DMS114 treated with DMSO at 0.1 percent for 48 hours (cell line): ENCODE results near the gene SRSF7.
"Not testable (repeated sequence)": the region's sequence is repeated elsewhere in the genome, so short reads cannot be mapped to it uniquely, and the experiment has no call there.

Experiments used
- DNase-seq: peaks from one replicate; lab custom pipeline; 2025; ENCODE audit not compliant: unreplicated experiment; lab: John Stamatoyannopoulos, UW

Gene SRSF7

DNA sequence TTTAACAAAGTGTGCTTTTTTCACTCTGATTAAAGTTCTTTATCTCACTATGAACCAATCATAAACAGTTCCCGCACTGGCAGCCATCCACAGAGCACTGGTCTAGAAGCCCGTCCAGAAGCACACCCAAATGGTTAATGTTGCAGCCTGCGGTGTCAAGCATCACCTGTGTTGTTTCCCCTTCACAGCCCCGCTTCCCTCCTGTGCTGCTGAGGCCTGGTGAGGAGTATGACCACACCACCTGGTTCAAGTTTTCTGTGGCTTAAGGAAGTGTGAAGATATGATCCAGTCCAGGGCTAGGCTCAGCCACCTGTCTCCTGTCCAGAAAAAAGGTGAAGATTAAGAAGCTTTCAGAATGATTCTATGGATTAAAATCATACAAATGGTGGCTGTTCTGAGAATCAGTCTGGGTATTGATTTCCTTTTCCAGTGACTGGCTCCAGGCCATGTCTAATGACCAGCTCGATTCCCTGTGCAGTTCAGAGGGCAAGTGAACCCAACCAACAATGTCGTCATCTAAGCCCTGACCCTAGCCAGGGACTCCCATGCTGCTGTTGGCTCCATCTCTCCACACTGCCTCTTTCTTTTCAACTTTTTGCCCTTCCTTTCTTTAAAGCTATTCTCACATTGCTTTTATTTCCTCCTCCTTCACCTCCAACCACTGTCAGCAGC is 17.7 kb downstream of the SRSF7 start:
- no peak for DNase-seq

DNA sequence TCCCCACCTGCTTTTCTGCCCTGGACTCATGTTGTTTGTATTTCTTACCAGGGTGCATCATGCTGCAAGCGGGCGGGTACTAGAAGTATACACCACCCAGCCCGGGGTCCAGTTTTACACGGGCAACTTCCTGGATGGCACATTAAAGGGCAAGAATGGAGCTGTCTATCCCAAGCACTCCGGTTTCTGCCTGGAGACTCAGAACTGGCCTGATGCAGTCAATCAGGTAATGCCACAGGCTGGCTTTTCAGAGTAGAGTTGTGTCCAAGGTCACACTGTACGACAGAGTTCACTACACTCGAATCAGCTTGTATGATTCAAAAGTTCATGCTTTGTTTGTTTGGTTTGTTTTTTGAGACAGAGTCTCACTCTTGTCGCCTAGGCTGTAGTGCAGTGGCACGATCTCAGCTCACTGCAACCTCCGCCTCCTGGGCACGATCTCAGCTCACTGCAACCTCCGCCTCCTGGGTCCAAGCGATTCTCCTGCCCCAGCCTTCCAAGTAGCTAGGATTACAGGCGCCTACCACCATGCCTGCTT is 19.4 kb downstream of the SRSF7 start:
- DNase-seq: no peak

DNA sequence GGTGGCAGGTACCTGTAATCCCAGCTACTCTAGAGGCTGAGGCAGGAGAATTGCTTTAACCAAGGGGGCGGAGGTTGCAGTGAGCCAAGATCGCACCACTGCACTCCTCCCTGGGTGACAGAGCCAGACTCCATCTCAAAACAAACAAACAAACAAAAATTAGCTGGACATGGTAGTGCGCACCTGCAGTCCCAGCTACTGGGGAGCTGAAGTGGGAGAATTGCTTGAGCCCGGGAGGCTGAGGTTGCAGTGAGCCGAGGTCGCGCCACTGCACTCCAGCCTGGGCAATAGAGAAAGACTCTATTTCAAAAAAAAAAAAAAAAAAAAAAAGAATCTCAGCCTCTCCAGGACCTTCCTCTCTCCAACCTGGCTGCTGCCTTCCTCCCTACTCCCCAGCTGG is 20.1 kb downstream of the SRSF7 start:
- no peak for DNase-seq

DNA sequence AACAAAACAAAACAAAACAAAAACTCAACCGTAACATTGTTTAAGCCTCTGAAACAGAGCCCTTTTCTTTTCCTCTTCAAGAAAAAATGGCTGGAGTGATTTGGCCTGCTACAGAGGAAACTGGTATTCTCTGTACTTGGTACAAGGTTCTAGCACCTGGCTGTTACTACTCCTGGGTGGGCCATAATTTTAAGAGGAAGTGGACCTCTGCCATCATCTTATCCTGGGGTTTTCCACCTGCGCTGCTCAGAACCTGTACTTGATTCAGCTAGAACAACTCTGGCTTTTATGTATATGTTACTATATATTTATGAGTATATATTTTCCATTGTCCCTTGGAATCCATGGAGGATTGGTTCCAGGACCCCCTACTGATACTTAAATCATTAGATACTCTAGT is 22.5 kb downstream of the SRSF7 start:
- DNase-seq: no peak

DNA sequence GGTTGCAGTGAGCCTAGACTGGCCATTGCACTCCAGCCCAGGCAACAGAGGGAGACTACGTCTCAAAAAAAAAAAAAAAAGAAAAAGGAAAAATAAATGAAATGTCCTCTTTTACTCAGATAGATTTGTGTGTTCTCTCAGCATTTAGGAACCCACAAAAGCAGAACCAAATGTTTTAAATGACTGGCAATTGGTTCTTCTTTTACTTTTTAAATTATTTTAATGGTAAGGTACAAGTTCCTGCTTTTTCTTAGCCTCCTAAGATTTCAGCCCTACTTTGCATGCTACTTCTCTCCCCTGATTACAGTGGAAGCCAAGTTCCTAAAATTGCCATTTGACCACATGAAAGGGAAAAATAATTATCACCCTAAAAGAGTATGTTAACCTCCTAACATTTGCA is 23.5 kb downstream of the SRSF7 start:
- no peak for DNase-seq

DNA sequence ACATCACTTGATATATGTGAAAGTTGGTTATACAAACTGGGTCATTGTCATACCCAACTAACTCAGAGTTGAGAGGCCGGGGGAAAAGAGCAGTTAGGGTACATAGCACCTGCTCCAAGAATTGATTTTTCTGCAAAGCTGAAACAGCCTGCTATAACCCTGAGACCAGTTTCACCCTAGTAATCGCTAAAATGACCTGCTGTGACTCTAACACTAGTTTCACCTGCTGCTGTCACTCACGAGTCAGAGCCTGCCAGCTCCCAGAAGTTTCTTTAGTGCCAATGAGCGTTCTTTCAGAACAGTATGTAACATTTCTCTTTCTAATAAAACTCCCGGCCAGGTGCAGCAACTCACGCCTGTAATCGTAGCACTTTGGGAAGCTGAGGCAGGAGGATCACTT is 28.0 kb downstream of the SRSF7 start:
- DNase-seq: no peak

DNA sequence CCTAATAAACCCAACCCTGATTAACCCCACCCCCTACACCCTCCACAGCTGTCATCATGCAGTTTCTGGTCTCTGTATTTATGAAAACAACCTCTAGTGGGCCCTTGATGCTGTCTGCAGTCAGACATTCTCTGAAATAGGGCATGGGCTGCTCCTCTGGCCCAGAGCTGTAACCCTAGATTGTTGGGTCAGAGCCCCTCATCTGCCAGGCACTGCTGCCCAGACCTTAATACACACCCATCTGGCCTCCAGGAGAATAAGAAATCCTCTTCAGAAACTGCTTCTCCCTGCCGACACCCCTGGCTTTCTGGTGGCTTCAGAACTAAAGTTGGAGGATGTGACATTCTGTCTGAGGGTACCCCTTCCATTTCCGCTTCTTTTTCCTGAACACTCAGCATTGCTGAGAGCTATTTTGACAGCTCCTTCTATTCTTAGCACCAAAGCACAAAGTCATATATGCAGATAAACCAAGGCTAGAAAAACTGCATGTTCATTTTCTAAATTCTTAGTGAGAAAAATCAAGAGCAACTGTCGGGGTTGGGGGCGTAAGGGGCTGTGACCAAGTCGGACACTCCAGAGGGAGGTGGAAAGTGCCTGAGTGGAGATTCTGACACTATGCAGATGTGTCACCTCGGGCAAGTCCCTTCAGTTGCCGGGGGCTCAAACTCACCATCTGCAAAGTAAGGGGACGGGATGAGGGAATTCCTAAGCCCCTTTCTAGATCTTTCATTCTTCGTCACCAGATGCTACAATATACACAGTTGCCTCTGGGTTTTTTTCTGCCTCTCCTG is 28.7 kb downstream of the SRSF7 start:
- DNase-seq: no peak

DNA sequence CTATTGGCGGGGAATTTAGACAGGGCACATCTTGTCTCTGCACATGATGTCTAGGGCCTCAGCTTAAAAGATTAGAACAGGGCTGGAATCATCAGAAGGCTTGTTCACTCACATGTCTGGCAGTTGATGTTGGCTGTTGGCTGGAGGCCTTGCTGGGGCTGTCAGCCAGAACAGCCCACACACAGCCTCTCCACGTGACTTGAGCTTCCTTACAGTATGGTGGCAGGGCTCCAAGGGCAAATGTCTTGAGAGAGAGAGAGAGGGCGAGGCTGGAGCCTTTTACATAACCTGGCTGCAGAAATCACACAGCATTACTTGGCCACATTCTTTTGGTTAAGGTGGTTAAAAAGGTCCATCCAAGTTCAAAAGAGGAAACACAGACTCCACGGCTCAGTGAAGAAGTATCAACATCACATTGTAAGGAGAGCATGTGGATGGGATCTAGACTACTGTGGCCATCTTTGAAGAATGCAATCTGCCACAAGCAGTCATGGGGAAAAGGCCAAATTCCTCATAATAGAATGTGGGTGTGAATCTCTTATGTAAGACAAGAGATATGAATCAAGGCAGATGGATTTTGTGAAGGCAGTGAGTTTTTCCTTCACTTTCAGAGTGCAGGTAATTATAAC is 30.4 kb downstream of the SRSF7 start:
- DNase-seq: no peak

DNA sequence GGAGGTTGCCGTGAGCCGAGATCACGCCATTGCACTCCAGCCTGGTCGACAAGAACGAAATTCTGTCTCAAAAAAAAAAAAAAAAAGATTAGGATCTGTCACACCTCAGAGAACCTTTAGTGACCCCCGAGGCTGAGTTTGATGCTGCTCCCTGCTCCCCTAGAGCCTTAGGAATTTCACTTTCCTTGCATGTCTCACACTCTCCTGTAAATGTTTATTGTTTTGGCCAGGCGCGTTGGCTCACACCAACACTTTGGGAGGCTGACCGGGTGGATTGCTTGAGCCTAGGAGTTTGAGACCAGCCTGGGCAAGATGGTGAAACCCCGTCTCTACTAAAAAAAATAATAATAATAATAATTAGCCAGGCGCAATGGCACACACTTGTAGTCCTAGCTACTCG is 31.5 kb downstream of the SRSF7 start:
- DNase-seq: no peak

DNA sequence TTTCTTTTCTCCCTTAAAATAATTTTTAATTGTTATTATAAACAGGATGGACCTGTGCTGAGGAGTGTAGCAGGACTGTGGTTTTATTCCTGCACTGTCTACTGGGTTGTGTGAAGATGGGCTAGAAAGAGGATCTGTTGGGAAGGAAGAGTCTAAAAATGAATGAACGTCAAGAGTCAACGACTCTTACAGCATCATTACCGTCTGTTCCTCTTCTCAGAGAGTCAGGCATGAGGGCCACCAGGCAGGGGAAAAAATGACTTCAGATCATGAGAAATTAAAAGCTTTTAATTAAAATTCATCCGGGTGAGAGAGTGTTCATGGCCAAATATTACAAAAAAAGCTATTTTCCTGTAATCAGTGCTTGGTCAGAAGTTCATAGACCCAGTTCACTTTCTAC is 32.6 kb downstream of the SRSF7 start:
- no peak for DNase-seq

DNA sequence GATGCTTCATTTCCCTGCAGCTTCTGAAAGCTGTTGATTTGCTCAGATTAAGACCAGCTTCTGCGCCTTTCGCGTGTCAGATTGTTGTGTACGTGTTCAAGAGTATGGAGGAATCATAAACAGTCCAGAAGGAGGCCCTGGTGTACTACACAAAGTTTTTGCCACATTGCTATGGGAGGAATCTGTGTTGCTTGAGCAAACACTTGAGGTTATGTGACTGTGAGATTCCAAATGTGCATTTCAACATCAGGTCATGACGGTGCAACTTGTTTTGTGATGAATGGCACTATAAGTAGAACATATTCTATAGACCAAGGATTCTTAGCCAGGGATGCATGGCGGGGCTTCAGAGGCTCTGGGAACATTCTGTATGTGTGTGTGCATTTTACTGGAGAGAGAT is 35.0 kb downstream of the SRSF7 start:
- no peak for DNase-seq

DNA sequence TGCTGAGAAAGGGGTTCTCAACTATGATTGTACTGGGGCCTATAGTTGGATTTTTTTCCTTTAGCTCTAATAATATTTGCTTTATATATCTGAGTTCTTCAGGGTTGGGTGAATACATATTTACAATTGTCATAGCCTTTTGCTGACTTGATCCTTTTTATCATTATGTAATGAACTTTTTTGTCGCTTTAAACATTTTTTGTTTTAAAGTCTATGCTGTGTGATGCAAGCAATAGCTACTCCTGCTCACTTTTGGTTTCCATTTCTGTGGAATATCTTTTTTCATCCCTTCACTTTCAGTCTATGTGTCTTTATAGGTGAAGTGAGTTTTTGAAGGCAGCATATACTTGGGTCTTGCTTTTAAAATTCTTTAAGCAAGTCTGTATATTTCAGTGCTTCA is 36.2 kb downstream of the SRSF7 start:
- not testable (repeated sequence) for DNase-seq

DNA sequence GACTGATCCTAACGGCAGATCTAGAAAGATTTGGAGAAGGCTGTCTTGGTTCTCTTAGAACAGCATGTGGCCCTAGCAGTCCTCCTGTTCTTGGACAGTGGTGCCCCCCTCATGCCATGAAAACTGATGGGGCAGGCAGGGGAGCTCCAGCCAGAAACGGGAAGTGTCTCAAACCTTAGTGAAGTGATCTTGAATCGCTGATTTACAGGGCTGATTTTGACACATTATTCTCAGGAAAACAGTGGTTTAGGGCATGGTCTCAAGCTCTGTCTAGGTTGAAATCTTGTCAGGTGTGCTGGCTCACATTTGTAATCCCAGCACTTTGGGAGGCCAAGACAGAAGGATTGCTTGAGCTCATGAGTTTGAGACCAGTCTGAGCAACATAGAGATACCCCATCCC is 37.8 kb downstream of the SRSF7 start:
- DNase-seq: no peak

DNA sequence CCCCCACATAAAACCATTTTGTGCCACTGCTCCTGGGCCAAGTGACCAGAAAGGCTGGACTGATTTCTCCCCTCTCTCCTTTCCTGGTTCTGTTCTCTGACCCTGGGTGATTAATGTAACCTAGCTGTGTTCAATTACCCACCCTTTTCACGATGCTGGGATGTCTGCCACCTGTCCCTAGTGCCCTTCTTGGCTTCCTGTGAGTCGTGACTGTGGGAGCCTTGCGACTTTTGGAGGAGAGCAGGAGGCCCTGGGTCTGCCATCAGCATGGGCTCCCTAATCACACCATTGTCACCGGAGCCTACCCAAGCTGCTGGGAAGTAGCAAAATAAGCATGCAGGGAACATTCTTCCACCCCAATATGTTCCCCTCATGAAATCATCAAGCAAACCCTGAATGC is 38.3 kb downstream of the SRSF7 start:
- no peak for DNase-seq

DNA sequence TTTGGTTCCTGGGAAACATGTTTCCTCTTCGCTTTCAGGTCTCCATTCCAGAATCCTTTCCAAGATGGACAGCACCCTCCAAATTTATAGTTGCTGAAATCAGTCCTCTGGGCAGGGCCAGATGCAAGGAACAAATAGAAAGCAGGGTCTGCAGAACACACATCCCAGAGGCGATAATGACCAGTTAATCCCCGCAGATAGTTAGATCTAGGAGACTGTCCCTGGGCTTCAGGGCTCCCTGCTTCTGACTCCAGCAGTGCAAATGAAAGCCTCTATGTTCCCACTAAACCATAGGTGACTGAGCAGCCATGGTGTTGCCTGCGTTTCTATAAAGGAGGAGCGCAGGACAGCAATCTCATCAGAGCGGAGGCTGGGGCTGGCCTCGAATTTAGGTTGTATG is 38.7 kb downstream of the SRSF7 start:
- DNase-seq: no peak

DNA sequence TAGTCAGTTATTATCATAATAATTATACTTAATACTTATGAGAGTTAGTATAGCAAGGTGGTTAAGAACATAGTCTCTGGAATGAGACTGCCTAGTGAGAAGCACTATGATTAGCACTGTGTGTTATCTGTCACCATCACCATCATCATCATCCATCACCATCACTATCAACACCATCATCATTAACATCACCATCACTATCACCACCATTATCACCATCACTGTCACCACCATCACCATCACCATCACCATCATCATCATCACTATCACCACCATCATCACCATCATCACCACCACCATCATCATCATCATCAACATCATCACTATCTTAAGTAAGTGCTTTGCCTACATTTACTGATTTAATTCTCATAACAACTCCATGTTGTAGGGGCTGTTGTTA is 39.6 kb downstream of the SRSF7 start:
- DNase-seq: no peak

DNA sequence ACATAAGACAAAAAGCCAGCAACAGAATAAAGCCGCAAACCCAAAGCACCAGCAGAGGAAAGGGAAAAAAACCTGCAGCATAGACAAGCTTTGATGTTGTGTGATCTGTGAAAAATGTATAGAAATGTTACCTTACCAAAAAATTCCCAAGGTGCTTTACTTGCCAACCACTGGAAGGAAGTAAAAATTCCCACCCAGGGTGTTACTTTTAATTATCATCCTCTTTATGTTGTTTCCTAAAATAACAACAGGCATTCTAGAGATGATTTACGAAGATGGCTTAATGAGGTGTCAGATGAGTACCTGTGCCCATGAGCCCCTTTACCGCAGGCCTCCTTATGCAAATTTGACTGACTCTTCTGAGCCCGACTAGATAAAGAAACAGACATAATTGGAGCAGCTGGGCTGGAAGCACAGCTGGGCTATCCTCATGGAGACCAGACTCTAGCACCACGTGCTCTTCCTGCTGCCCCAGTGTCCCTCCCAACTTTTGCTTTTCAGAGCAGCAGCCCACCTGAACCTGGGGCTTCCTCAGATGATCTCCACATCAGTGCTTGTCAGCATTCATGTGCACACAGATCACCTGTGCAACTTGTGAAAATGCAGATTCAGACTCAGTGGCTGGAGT is 41.5 kb downstream of the SRSF7 start:
- DNase-seq: no peak

DNA sequence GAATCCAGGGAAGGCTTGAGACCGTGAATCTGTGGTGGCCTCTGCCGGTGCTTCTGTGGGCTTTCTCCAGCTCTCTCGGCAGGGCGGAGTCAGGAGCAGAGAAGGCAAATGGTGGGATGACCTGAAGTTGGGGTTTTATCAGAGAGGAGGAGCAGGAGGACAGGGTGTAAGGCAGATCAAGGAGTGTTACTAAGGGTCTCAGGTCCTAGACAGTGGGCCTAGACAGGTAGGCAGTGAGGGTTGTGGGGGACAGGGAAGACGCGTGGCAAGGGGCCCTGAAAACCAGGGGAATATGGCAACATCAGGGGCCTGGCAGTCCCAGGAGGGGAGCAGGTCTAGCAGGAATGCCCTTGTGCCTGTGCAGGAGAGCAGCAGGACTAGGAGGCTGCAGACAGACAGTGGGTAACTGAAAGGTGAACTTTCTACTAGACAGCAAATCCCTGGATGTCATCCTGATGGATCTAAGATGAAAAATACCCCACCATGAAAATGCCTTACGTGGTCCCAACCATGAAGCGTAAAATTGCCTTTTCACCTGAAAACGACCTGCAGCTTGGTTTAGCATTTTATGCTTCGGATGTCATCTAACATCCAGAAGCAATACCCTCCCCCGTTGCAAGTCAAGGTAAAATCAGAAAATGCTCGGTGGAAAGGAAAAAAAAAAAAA is 42.1 kb downstream of the SRSF7 start:
- no peak for DNase-seq

DNA sequence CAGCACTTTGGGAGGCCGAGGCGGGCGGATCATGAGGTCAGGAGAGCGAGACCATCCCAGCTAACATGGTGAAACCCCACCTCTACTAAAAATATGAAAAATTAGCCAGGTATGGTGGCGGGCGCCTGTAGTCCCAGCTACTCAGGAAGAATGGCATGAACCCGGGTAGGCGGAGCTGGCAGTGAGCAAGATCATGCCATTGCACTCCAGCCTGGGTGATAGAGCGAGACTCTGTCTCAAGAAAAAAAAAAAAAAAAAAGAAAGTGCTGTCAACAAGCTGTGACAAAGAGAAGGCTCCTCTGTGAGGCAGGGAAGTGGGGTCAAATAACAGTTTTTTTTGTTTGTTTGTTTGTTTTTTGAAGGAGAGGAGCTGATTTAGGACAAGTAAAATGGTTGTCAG is 42.7 kb downstream of the SRSF7 start:
- not testable (repeated sequence) for DNase-seq

DNA sequence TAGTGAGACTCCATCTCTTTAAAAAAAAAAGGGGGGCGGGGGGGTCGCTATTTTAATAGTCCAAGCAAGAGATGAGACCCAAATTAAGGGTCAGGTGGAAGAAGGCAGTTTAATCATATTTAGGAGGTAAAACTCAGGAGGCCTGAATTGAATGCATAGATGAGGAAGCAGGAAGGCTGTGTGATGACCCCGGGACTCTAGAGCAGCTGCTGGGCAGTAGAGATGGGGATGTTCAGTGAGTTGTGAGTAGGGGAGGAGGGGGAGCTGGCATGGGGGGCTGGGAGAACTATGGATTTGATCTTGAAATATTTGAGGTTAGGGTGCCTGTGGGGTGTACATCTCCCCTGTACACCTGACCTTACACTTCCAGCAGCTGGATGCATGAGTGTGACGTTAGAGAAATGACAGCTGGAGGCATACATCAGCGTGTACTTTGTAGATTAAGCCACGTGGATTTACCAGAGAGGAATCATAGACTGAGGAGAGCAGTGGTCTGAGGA is 44.3 kb downstream of the SRSF7 start:
- no peak for DNase-seq

DNA sequence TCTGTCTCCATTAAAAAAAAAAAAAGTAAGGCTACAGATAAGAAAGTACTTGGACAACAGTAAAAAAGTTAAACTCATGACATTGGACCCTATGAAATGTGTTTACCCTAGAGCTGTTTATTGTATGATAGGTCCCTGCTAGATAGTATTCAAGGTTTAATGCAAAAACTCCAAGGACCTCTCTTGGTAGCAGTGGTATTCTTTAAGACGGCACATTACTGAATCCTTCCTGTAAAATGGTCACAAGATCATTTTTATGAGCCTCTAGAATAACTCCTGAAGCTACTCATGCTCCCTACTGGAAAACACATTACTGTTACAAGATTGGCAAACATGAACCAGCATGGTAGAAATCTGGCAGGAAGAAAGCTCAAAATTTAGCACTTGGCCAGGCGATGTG is 46.5 kb downstream of the SRSF7 start:
- no peak for DNase-seq
